GM12878 (cell line): ENCODE results near the gene CRYZL1. TPM values are rescaled to one million over a fixed set of nuclear protein-coding genes. Genes with fewer than 3 reads are reported as not detected.

Experiments used
- ATAC-seq: fragments of 200-7000 bp; cut with Tn5 transposase; 3 replicates; pipeline ENCODE4 v1.9.1; 2020; ENCODE audit warnings: mild to moderate bottlenecking, moderate library complexity
- BruUV-seq: library from RNA; stranded (reverse); fragments of 400-500 nt; replicated peaks from 2 replicates; lab custom pipeline; 2021; lab: Mats Ljungman, UMichigan
- CTCF ChIA-PET: fragments of 300-600 bp; sonication (Branson Sonifier 250); formaldehyde crosslinking; extraction: SDS; loops from one replicate; lab custom pipeline; 2021; ENCODE audit warnings: inconsistent platforms; lab: Yijun Ruan, JAX
- POLR2A ChIA-PET: fragments of 350-600 bp; formaldehyde crosslinking; extraction: SDS; loops from one replicate; lab custom pipeline; 2021; ENCODE audit warnings: inconsistent platforms; lab: Charles Lee
- RAD21 ChIA-PET: fragments of 300-600 bp; sonication (Branson Sonifier 250); formaldehyde crosslinking; loops from one replicate; lab custom pipeline; 2023; ENCODE audit warnings: antibody characterized with exemption; ENCODE audit not compliant: unreplicated experiment; lab: Charles Lee
- SMC1A ChIA-PET: fragments of 300-600 bp; sonication (Branson Sonifier 250); formaldehyde crosslinking; loops from one replicate; lab custom pipeline; 2023; ENCODE audit not compliant: unreplicated experiment, uncharacterized antibody; lab: Charles Lee
- DNase-seq: peaks from one replicate; pipeline ENCODE4 v3.0.0-alpha.2; 2011; ENCODE audit warnings: low read depth, low spot score
- FAIRE-seq: peaks from 3 replicates; lab custom pipeline; 2011; peaks lifted over from hg19 to GRCh38; lab: Jason Lieb, UNC
- H2AFZ ChIP-seq: 2 replicates; pipeline ENCODE4 v1.6.0; 2011; ENCODE audit warnings: low read depth, low read length, control low read depth; ENCODE audit not compliant: control insufficient read depth
- H3K27ac ChIP-seq: 2 replicates; pipeline ENCODE4 v1.5.1; 2011; ENCODE audit warnings: control low read depth; ENCODE audit not compliant: control insufficient read depth, insufficient read depth
- H3K27me3 ChIP-seq, 2 experiments: replicated peaks in 1 of 2; 2 replicates each; pipeline versions ENCODE4 v1.6.0 to v1.6.1; 2011; ENCODE audit warnings: low read length in 1 of 2; ENCODE audit not compliant: control insufficient read depth in 2 of 2, insufficient read depth in 2 of 2
- H3K36me3 ChIP-seq, 2 experiments: 2 replicates each; pipeline ENCODE4 v1.5.1; 2011; ENCODE audit warnings: low read length in 1 of 2; ENCODE audit not compliant: control insufficient read depth in 2 of 2, insufficient read depth in 2 of 2
- H3K4me1 ChIP-seq: 2 replicates; pipeline ENCODE4 v1.6.1; 2011; ENCODE audit warnings: mild to moderate bottlenecking, low read length, moderate library complexity, mixed read lengths; ENCODE audit not compliant: control insufficient read depth, insufficient read depth
- H3K4me2 ChIP-seq: 2 replicates; pipeline ENCODE4 v1.6.0; 2011; ENCODE audit warnings: control low read depth; ENCODE audit not compliant: control insufficient read depth, insufficient read depth
- H3K4me3 ChIP-seq: fragments of 200-600 bp; sonication (generic); 2 replicates; pipeline ENCODE4 v1.5.1; 2016
- H3K79me2 ChIP-seq: 2 replicates; pipeline ENCODE4 v1.6.0; 2011; ENCODE audit warnings: low read length; ENCODE audit not compliant: control insufficient read depth, insufficient read depth
- H3K9ac ChIP-seq: 2 replicates; pipeline ENCODE4 v1.8.0; 2011; ENCODE audit warnings: low read length, control low read depth, mixed read lengths; ENCODE audit not compliant: control insufficient read depth, insufficient read depth
- H3K9me3 ChIP-seq: replicated peaks from 3 replicates; pipeline ENCODE4 v1.5.1; 2011; ENCODE audit warnings: mild to moderate bottlenecking, low read length; ENCODE audit not compliant: control insufficient read depth, insufficient read depth
- H4K20me1 ChIP-seq: 2 replicates; pipeline ENCODE4 v1.6.0; 2011; ENCODE audit not compliant: control insufficient read depth, insufficient read depth
- NRF1 ChIP-seq: conservative IDR thresholded peaks from 2 replicates; pipeline ENCODE4 v1.6.1; 2011; ENCODE audit warnings: mild to moderate bottlenecking, low read depth, low read length, improper control_type of control experiment
- SMAD5 ChIP-seq: IDR thresholded peaks from 2 replicates; pipeline ENCODE4 v1.6.1; 2016; ENCODE audit warnings: antibody characterized with exemption, low read depth
- WGBS: methylation state at CpG from one replicate; pipeline ENCODE4 v1.1.6; 2016; ENCODE audit warnings: low lambda C conversion rate; ENCODE audit not compliant: insufficient replicate concordance, insufficient coverage; ENCODE audit errors: missing lambda C conversion rate; 5-methylcytosine and 5-hydroxymethylcytosine counted together
- in situ Hi-C: fragments of 300-500 bp; cut with MboI; formaldehyde crosslinking; loops from 9 replicates; pipeline ENCODE4 v1.14.3; 2018; ENCODE audit warnings: mixed read lengths
- intact Hi-C: fragments of 100-400 bp; cut with micrococcal nuclease; formaldehyde crosslinking; loops from one replicate; pipeline ENCODE4 v1.14.2; 2022; ENCODE audit not compliant: unreplicated experiment
- polyA plus RNA-seq, 11 experiments: library from polyadenylated mRNA; depleted of rRNA in 4 of 11; unstranded in 6 of 11; stranded (reverse) in 5 of 11; fragments of >200 nt; fragmentation: Nextera tagmentation in 4 of 11; fragmentation: Illumina TruSeq in 1 of 11; extraction: Ambion mirVana in 4 of 11; extraction: Trizol in 1 of 11; gene quantifications; 1 replicate in 1 of 11; 2 replicates in 10 of 11; pipeline versions ENCODE4 v1.2.1 to v1.2.3, GENCODE V29; 2011 to 2016; ENCODE audit warnings: inconsistent platforms in 2 of 11, missing spikeins in 2 of 11, low read depth in 1 of 11
- total RNA-seq, 4 experiments: library from RNA; depleted of rRNA in 3 of 4; stranded (reverse); fragments of >200 nt in 3 of 4; fragmentation: Illumina TruSeq in 1 of 4; extraction: Trizol in 1 of 4; gene quantifications; 2 replicates each; pipeline versions ENCODE4 v1.2.1 to v1.2.3, GENCODE V29; 2013 to 2021

The CRYZL1 gene
- total and polyA plus RNA-seq, 10 of the 15 experiments (the other 5 are each of a cell fraction or from before 2014, with no cell fraction given) = 14.3 to 72.4 (median 30.7) TPM

DNA sequence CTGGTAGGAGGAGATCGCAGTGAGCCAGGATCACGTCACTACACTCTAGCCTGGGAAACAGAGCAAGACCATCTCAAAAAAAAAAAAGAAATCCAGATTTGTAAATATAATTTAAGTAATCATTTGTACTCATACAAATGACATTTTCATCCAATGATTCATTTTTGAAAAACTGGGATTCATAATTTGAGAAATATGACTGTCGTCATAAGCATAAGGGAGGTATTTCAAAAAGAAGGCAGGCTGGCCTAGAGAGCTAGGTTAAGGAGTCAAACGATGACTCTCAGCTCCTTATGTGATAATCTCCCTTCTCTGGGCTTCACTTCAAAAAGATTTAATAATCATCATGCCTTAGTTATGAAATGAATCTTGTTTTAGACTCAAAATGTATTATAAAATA is 101.9 kb downstream of the CRYZL1 start:
- DNase-seq (no peak), FAIRE-seq (no peak), ATAC-seq (no peak)
- in situ Hi-C loops = no loop called here
- H3K9me3 ChIP-seq = no peaks in the 10 kb centered on the region
- peaks cover 52% of the 10 kb centered on the region for H3K79me2 ChIP-seq
- no peak overlapping the region for H3K4me2 ChIP-seq
- ChIA-PET CTCF (interaction anchor here (1.3 to 1.9 kb wide), 2 partner anchors 49 to 66 kb away, joined by 3 to 15 read pairs; partner anchors contain the start of gene DONSON), RAD21 (no interaction called here), SMC1A (interaction anchor here (0.6 to 1.8 kb wide), 5 partner anchors 35 to 59 kb away, joined by 3 to 6 read pairs (median 3); partner anchors contain the start of gene TMEM50B), POLR2A (no interaction called here)
- no peaks in the 10 kb centered on the region for H3K4me1 ChIP-seq
- no TSS peak for BruUV-seq
- no peak overlapping the region for H2AFZ ChIP-seq
- no peak overlapping the region for H3K4me3 ChIP-seq
- H3K27me3 ChIP-seq = no peaks in the 10 kb centered on the region
- H4K20me1 ChIP-seq = no peaks in the 10 kb centered on the region; the same call in 1 of the 2 replicates
- TF ChIP-seq NRF1 (no peak), SMAD5 (no peak)
- H3K27ac ChIP-seq = no peak overlapping the region
- intact Hi-C loops = loop anchor here (5.0 to 10.0 kb wide), 5 partner anchors 48 to 767 kb away; partner anchors contain the start of genes DONSON, IFNGR2 and PAXBP1
- no peak overlapping the region for H3K9ac ChIP-seq
- H3K36me3 ChIP-seq = peaks cover 4 to 25% of the 10 kb centered on the region in 2 experiments; a peak in 3 of 4 replicates
- WGBS = 85% methylated on average over 4 of the region's 4 CpGs

Other genes with a start within 250 kb of the CRYZL1 start
- 78.3 and 91.0 TPM in 2 replicates for gene IFNGR2, start 238.3 kb downstream of the CRYZL1 start, total RNA-seq (2014; rRNA removed)
- 75.2 and 79.7 TPM in 2 replicates for gene IFNGR2, start 238.3 kb downstream of the CRYZL1 start, total RNA-seq (2014; rRNA removed; fragmentation: Illumina TruSeq; extraction: Trizol)
- 67.3 and 71.5 TPM in 2 replicates for gene IFNGR2, start 238.3 kb downstream of the CRYZL1 start, total RNA-seq (2021)
- 81.8 and 96.9 TPM in 2 replicates for gene IFNGR2, start 238.3 kb downstream of the CRYZL1 start, polyA plus RNA-seq (2011; rRNA removed)
- 98.8 and 144 TPM in 2 replicates for gene IFNGR2, start 238.3 kb downstream of the CRYZL1 start, polyA plus RNA-seq (2014; fragmentation: Illumina TruSeq; extraction: Trizol)
- 10 to 100 TPM; 23.6 to 33.2 TPM for gene IFNGR2, start 238.3 kb downstream of the CRYZL1 start, polyA plus RNA-seq (2014; fragmentation: Nextera tagmentation; extraction: Ambion mirVana)
- 72.9 and 85.1 TPM in 2 replicates for gene IFNGR2, start 238.3 kb downstream of the CRYZL1 start, polyA plus RNA-seq (2014; rRNA removed)
- gene IFNGR2, start 238.3 kb downstream of the CRYZL1 start, polyA plus RNA-seq (2016; fragmentation: Nextera tagmentation; extraction: Ambion mirVana) = 10 to 100 TPM; 75.7 to 84.2 TPM
- gene TMEM50B, start 161.8 kb downstream of the CRYZL1 start, total RNA-seq (2014; rRNA removed) = 15.1 and 17.6 TPM in 2 replicates
- 13.2 and 13.3 TPM in 2 replicates for gene TMEM50B, start 161.8 kb downstream of the CRYZL1 start, total RNA-seq (2014; rRNA removed; fragmentation: Illumina TruSeq; extraction: Trizol)
- gene TMEM50B, start 161.8 kb downstream of the CRYZL1 start, total RNA-seq (2021) = 10.4 and 12.1 TPM in 2 replicates
- gene TMEM50B, start 161.8 kb downstream of the CRYZL1 start, polyA plus RNA-seq (2011; rRNA removed) = 26.0 and 32.9 TPM in 2 replicates
- gene TMEM50B, start 161.8 kb downstream of the CRYZL1 start, polyA plus RNA-seq (2014; fragmentation: Illumina TruSeq; extraction: Trizol) = 13.8 and 20.7 TPM in 2 replicates
- 10 to 100 TPM; 15.9 to 23.8 TPM for gene TMEM50B, start 161.8 kb downstream of the CRYZL1 start, polyA plus RNA-seq (2014; fragmentation: Nextera tagmentation; extraction: Ambion mirVana)
- gene TMEM50B, start 161.8 kb downstream of the CRYZL1 start, polyA plus RNA-seq (2014; rRNA removed) = 17.6 and 20.5 TPM in 2 replicates
- 10 to 100 TPM; 41.6 to 42.1 TPM for gene TMEM50B, start 161.8 kb downstream of the CRYZL1 start, polyA plus RNA-seq (2016; fragmentation: Nextera tagmentation; extraction: Ambion mirVana)
- gene DNAJC28, start 150.0 kb downstream of the CRYZL1 start, total RNA-seq (2014; rRNA removed) = 0.45 and 0.49 TPM in 2 replicates
- 0.63 and 0.74 TPM in 2 replicates for gene DNAJC28, start 150.0 kb downstream of the CRYZL1 start, total RNA-seq (2014; rRNA removed; fragmentation: Illumina TruSeq; extraction: Trizol)
- 0.26 and 0.58 TPM in 2 replicates for gene DNAJC28, start 150.0 kb downstream of the CRYZL1 start, total RNA-seq (2021)
- gene DNAJC28, start 150.0 kb downstream of the CRYZL1 start, polyA plus RNA-seq (2011; rRNA removed) = 0.34 and 0.88 TPM in 2 replicates
- gene DNAJC28, start 150.0 kb downstream of the CRYZL1 start, polyA plus RNA-seq (2014; fragmentation: Illumina TruSeq; extraction: Trizol) = 0.32 and 0.54 TPM in 2 replicates
- gene DNAJC28, start 150.0 kb downstream of the CRYZL1 start, polyA plus RNA-seq (2014; fragmentation: Nextera tagmentation; extraction: Ambion mirVana) = under 1 TPM; 0.53 to 0.77 TPM
- 0.46 and 0.59 TPM in 2 replicates for gene DNAJC28, start 150.0 kb downstream of the CRYZL1 start, polyA plus RNA-seq (2014; rRNA removed)
- under 1 TPM; 0.29 to 0.55 TPM for gene DNAJC28, start 150.0 kb downstream of the CRYZL1 start, polyA plus RNA-seq (2016; fragmentation: Nextera tagmentation; extraction: Ambion mirVana)
- gene GART, start 99.6 kb downstream of the CRYZL1 start, total RNA-seq (2014; rRNA removed) = 96.6 and 104 TPM in 2 replicates
- 115 and 116 TPM in 2 replicates for gene GART, start 99.6 kb downstream of the CRYZL1 start, total RNA-seq (2014; rRNA removed; fragmentation: Illumina TruSeq; extraction: Trizol)
- 142 and 145 TPM in 2 replicates for gene GART, start 99.6 kb downstream of the CRYZL1 start, total RNA-seq (2021)
- 44.7 and 52.5 TPM in 2 replicates for gene GART, start 99.6 kb downstream of the CRYZL1 start, polyA plus RNA-seq (2011; rRNA removed)
- gene GART, start 99.6 kb downstream of the CRYZL1 start, polyA plus RNA-seq (2014; fragmentation: Illumina TruSeq; extraction: Trizol) = 150 and 157 TPM in 2 replicates
- gene GART, start 99.6 kb downstream of the CRYZL1 start, polyA plus RNA-seq (2014; fragmentation: Nextera tagmentation; extraction: Ambion mirVana) = 10 to 100 TPM; 74.8 to 80.3 TPM
- gene GART, start 99.6 kb downstream of the CRYZL1 start, polyA plus RNA-seq (2014; rRNA removed) = 64.0 and 68.3 TPM in 2 replicates
- 100 to 1,000 TPM; 177 to 178 TPM for gene GART, start 99.6 kb downstream of the CRYZL1 start, polyA plus RNA-seq (2016; fragmentation: Nextera tagmentation; extraction: Ambion mirVana)
- 130 and 146 TPM in 2 replicates for gene SON, start 98.7 kb downstream of the CRYZL1 start, total RNA-seq (2014; rRNA removed)
- gene SON, start 98.7 kb downstream of the CRYZL1 start, total RNA-seq (2014; rRNA removed; fragmentation: Illumina TruSeq; extraction: Trizol) = 122 and 133 TPM in 2 replicates
- gene SON, start 98.7 kb downstream of the CRYZL1 start, total RNA-seq (2021) = 250 and 270 TPM in 2 replicates
- gene SON, start 98.7 kb downstream of the CRYZL1 start, polyA plus RNA-seq (2011; rRNA removed) = 94.8 and 95.7 TPM in 2 replicates
- 232 and 307 TPM in 2 replicates for gene SON, start 98.7 kb downstream of the CRYZL1 start, polyA plus RNA-seq (2014; fragmentation: Illumina TruSeq; extraction: Trizol)
- 100 to 1,000 TPM; 418 to 788 TPM for gene SON, start 98.7 kb downstream of the CRYZL1 start, polyA plus RNA-seq (2014; fragmentation: Nextera tagmentation; extraction: Ambion mirVana)
- 113 and 131 TPM in 2 replicates for gene SON, start 98.7 kb downstream of the CRYZL1 start, polyA plus RNA-seq (2014; rRNA removed)
- 100 to 1,000 TPM; 462 to 491 TPM for gene SON, start 98.7 kb downstream of the CRYZL1 start, polyA plus RNA-seq (2016; fragmentation: Nextera tagmentation; extraction: Ambion mirVana)
- gene DONSON, start 53.1 kb downstream of the CRYZL1 start, total RNA-seq (2014; rRNA removed) = 28.1 and 29.1 TPM in 2 replicates
- gene DONSON, start 53.1 kb downstream of the CRYZL1 start, total RNA-seq (2014; rRNA removed; fragmentation: Illumina TruSeq; extraction: Trizol) = 36.3 and 39.1 TPM in 2 replicates
- 21.6 and 23.4 TPM in 2 replicates for gene DONSON, start 53.1 kb downstream of the CRYZL1 start, total RNA-seq (2021)
- 51.2 and 72.5 TPM in 2 replicates for gene DONSON, start 53.1 kb downstream of the CRYZL1 start, polyA plus RNA-seq (2011; rRNA removed)
- 40.5 and 51.2 TPM in 2 replicates for gene DONSON, start 53.1 kb downstream of the CRYZL1 start, polyA plus RNA-seq (2014; fragmentation: Illumina TruSeq; extraction: Trizol)
- gene DONSON, start 53.1 kb downstream of the CRYZL1 start, polyA plus RNA-seq (2014; fragmentation: Nextera tagmentation; extraction: Ambion mirVana) = 10 to 100 TPM; 13.6 to 25.8 TPM
- 23.7 and 26.7 TPM in 2 replicates for gene DONSON, start 53.1 kb downstream of the CRYZL1 start, polyA plus RNA-seq (2014; rRNA removed)
- gene DONSON, start 53.1 kb downstream of the CRYZL1 start, polyA plus RNA-seq (2016; fragmentation: Nextera tagmentation; extraction: Ambion mirVana) = 10 to 100 TPM; 47.3 to 49.3 TPM
- gene ITSN1, start 760 bp upstream of the CRYZL1 start, total RNA-seq (2014; rRNA removed) = 3.9 and 4.0 TPM in 2 replicates
- gene ITSN1, start 760 bp upstream of the CRYZL1 start, total RNA-seq (2014; rRNA removed; fragmentation: Illumina TruSeq; extraction: Trizol) = 3.9 and 5.9 TPM in 2 replicates
- 5.1 and 6.1 TPM in 2 replicates for gene ITSN1, start 760 bp upstream of the CRYZL1 start, total RNA-seq (2021)
- gene ITSN1, start 760 bp upstream of the CRYZL1 start, polyA plus RNA-seq (2011; rRNA removed) = 3.2 and 4.8 TPM in 2 replicates
- gene ITSN1, start 760 bp upstream of the CRYZL1 start, polyA plus RNA-seq (2014; fragmentation: Illumina TruSeq; extraction: Trizol) = 8.1 and 8.8 TPM in 2 replicates
- 1 to 10 TPM in 1 of 2 experiments, under 1 TPM in 1; 0.89 to 1.3 TPM for gene ITSN1, start 760 bp upstream of the CRYZL1 start, polyA plus RNA-seq (2014; fragmentation: Nextera tagmentation; extraction: Ambion mirVana)
- 4.7 and 6.7 TPM in 2 replicates for gene ITSN1, start 760 bp upstream of the CRYZL1 start, polyA plus RNA-seq (2014; rRNA removed)
- 10 to 100 TPM; 10.4 to 10.6 TPM for gene ITSN1, start 760 bp upstream of the CRYZL1 start, polyA plus RNA-seq (2016; fragmentation: Nextera tagmentation; extraction: Ambion mirVana)